Astrocyte (in vitro differentiated cells and primary cell): ENCODE data around the gene DHX16. TPM values are rescaled to one million over a fixed set of nuclear protein-coding genes. Genes with fewer than 3 reads are reported as not detected.
A peak's percentile ranks its signal among the peaks of the same experiment; 100 is the strongest.

Source experiments
- DNase-seq: peaks from one replicate; pipeline ENCODE4 v3.0.0-alpha.2; 2010; ENCODE audit warnings: low read depth
- FAIRE-seq: peaks from 2 replicates; lab custom pipeline; 2011; peaks lifted over from hg19 to GRCh38; lab: Jason Lieb, UNC
- H2AFZ ChIP-seq: 2 replicates; pipeline ENCODE4 v1.6.0; 2012; ENCODE audit warnings: low read depth, low read length, inconsistent platforms
- H3K27ac ChIP-seq: 2 replicates; pipeline ENCODE4 v1.5.1; 2011; ENCODE audit warnings: low read depth, low read length, inconsistent platforms
- H3K27me3 ChIP-seq: 2 replicates; pipeline ENCODE4 v1.6.0; 2011; ENCODE audit warnings: low read length, inconsistent platforms; ENCODE audit not compliant: insufficient read depth
- H3K36me3 ChIP-seq: 2 replicates; pipeline ENCODE4 v1.5.1; 2011; ENCODE audit warnings: low read length, inconsistent platforms; ENCODE audit not compliant: insufficient read depth
- H3K4me1 ChIP-seq: 2 replicates; pipeline ENCODE4 v1.5.1; 2011; ENCODE audit warnings: low read length, inconsistent platforms; ENCODE audit not compliant: insufficient read depth
- H3K4me2 ChIP-seq: 2 replicates; pipeline ENCODE4 v1.6.0; 2012; ENCODE audit warnings: low read length, inconsistent platforms
- H3K4me3 ChIP-seq: 2 replicates; pipeline ENCODE4 v1.5.1; 2011; ENCODE audit warnings: low read depth, mild to moderate bottlenecking, low read length, inconsistent platforms; ENCODE audit not compliant: insufficient read depth
- H3K79me2 ChIP-seq: 2 replicates; pipeline ENCODE4 v1.6.0; 2012; ENCODE audit warnings: mild to moderate bottlenecking, low read length, inconsistent platforms; ENCODE audit not compliant: insufficient read depth
- H3K9ac ChIP-seq: 2 replicates; pipeline ENCODE4 v1.6.0; 2012; ENCODE audit warnings: mild to moderate bottlenecking, low read length, inconsistent platforms
- H3K9me3 ChIP-seq: 2 replicates; pipeline ENCODE4 v1.5.1; 2012; ENCODE audit warnings: low read depth, mild to moderate bottlenecking, low read length, inconsistent platforms; ENCODE audit not compliant: insufficient read depth
- H4K20me1 ChIP-seq: 2 replicates; pipeline ENCODE4 v1.6.0; 2012; ENCODE audit warnings: low read length, inconsistent platforms; ENCODE audit not compliant: insufficient read depth
- H3K27ac Mint-ChIP-seq: one replicate; pipeline ENCODE4 v1.8.0; 2021; ENCODE audit warnings: mild to moderate bottlenecking, mixed read lengths; ENCODE audit not compliant: unreplicated experiment
- H3K27me3 Mint-ChIP-seq: one replicate; pipeline ENCODE4 v1.8.0; 2021; ENCODE audit warnings: low read depth, mixed read lengths; ENCODE audit not compliant: unreplicated experiment
- H3K36me3 Mint-ChIP-seq: one replicate; pipeline ENCODE4 v1.8.0; 2021; ENCODE audit warnings: low read depth, mixed read lengths; ENCODE audit not compliant: unreplicated experiment
- H3K4me1 Mint-ChIP-seq: one replicate; pipeline ENCODE4 v1.8.0; 2021; ENCODE audit warnings: low read depth, mixed read lengths; ENCODE audit not compliant: unreplicated experiment
- H3K4me3 Mint-ChIP-seq: one replicate; pipeline ENCODE4 v1.8.0; 2021; ENCODE audit warnings: mild to moderate bottlenecking, moderate library complexity, mixed read lengths; ENCODE audit not compliant: unreplicated experiment
- H3K9me3 Mint-ChIP-seq: one replicate; pipeline ENCODE4 v1.8.0; 2021; ENCODE audit warnings: mild to moderate bottlenecking, mixed read lengths; ENCODE audit not compliant: unreplicated experiment
- CTCF ChIP-seq: IDR thresholded peaks from 2 replicates; pipeline ENCODE4 v1.5.1; 2011; ENCODE audit warnings: low read depth, mild to moderate bottlenecking, inconsistent platforms, low read length, moderate library complexity; ENCODE audit not compliant: insufficient read depth
- EZH2 ChIP-seq: IDR thresholded peaks from 2 replicates; pipeline ENCODE4 v1.6.1; 2012; ENCODE audit warnings: mild to moderate bottlenecking, low read length, inconsistent platforms; ENCODE audit not compliant: insufficient read depth
- total RNA-seq: library from RNA; stranded (reverse); gene quantifications from 2 replicates; pipeline ENCODE4 v1.2.1, GENCODE V29; 2021

The DHX16 gene
- total RNA-seq, 1 donor from 2014 or later = 30.0 TPM

GRCh38 chr6:30611150-30611855 is 61.5 kb downstream of the DHX16 start:
- no peaks in the 10 kb centered on the region for H3K27me3 ChIP-seq
- Mint-ChIP-seq H3K27ac (peak overlapping the region; percentile 42), H3K36me3 (peaks cover 15% of the 10 kb centered on the region), H3K4me1 (peaks cover 34% of the 10 kb centered on the region), H3K27me3 (no peaks in the 10 kb centered on the region), H3K9me3 (no peaks in the 10 kb centered on the region), H3K4me3 (no peak overlapping the region)
- H3K27ac ChIP-seq = no peak overlapping the region
- no peak for TF ChIP-seq CTCF
- TF ChIP-seq EZH2 = no peak
- peaks cover 34% of the 10 kb centered on the region for H3K36me3 ChIP-seq
- peaks cover 81% of the 10 kb centered on the region for H4K20me1 ChIP-seq
- H3K9ac ChIP-seq = no peak overlapping the region
- FAIRE-seq = no peak
- no peak for DNase-seq
- H3K4me2 ChIP-seq = peak overlapping the region; percentile 8
- no peak overlapping the region for H3K4me3 ChIP-seq
- no peaks in the 10 kb centered on the region for H3K9me3 ChIP-seq
- no peak overlapping the region for H2AFZ ChIP-seq
- peaks cover 34% of the 10 kb centered on the region for H3K4me1 ChIP-seq
- H3K79me2 ChIP-seq = peaks cover 53% of the 10 kb centered on the region

GRCh38 chr6:30610065-30610464 is 62.7 kb downstream of the DHX16 start:
- DNase-seq = no peak
- peak overlapping the region; percentile 6 for H3K4me3 Mint-ChIP-seq
- H3K27me3 Mint-ChIP-seq = no peaks in the 10 kb centered on the region
- no peaks in the 10 kb centered on the region for H3K9me3 Mint-ChIP-seq
- no peak for FAIRE-seq
- Histone ChIP-seq H3K27me3 (no peaks in the 10 kb centered on the region), H2AFZ (no peak overlapping the region), H3K4me3 (no peak overlapping the region), H3K79me2 (peaks cover 46% of the 10 kb centered on the region), H3K9ac (no peak overlapping the region), H4K20me1 (peaks cover 85% of the 10 kb centered on the region), H3K4me1 (peaks cover 34% of the 10 kb centered on the region), H3K36me3 (peaks cover 41% of the 10 kb centered on the region), H3K27ac (no peak overlapping the region), H3K4me2 (no peak overlapping the region), H3K9me3 (no peaks in the 10 kb centered on the region)
- H3K36me3 Mint-ChIP-seq = peaks cover 12% of the 10 kb centered on the region
- TF ChIP-seq EZH2 = no peak
- no peak for TF ChIP-seq CTCF
- peaks cover 34% of the 10 kb centered on the region for H3K4me1 Mint-ChIP-seq
- H3K27ac Mint-ChIP-seq = no peak overlapping the region

- Mint-ChIP-seq H3K36me3 (peaks cover 33% of the 10 kb centered on the region), H3K4me3 (no peak overlapping the region), H3K9me3 (no peaks in the 10 kb centered on the region), H3K4me1 (no peaks in the 10 kb centered on the region), H3K27me3 (no peaks in the 10 kb centered on the region), H3K27ac (no peak overlapping the region)
- DNase-seq = no peak
- H3K9me3 ChIP-seq = no peaks in the 10 kb centered on the region
- H3K27ac ChIP-seq = no peak overlapping the region
- no peak overlapping the region for H3K4me2 ChIP-seq
- no peak overlapping the region for H2AFZ ChIP-seq
- no peaks in the 10 kb centered on the region for H3K4me1 ChIP-seq
- H3K27me3 ChIP-seq = no peaks in the 10 kb centered on the region
- H3K79me2 ChIP-seq = peaks cover 15% of the 10 kb centered on the region
- no peak overlapping the region for H3K4me3 ChIP-seq
- peaks cover 84% of the 10 kb centered on the region for H4K20me1 ChIP-seq
- no peak overlapping the region for H3K9ac ChIP-seq
- TF ChIP-seq EZH2 = no peak
- TF ChIP-seq CTCF = no peak
- FAIRE-seq = no peak
- peaks cover 62% of the 10 kb centered on the region for H3K36me3 ChIP-seq
Measured at GRCh38 chr6:30603961-30604360, 68.8 kb downstream of the DHX16 start.
